Sciatic nerve (tissue), 2 donors: ENCODE measurements around the gene CRIM1. TPM values are rescaled to one million over a fixed set of nuclear protein-coding genes. Genes with fewer than 3 reads are reported as not detected.
A peak's percentile ranks its signal among the peaks of the same experiment; 100 is the strongest.

Source experiments
- ATAC-seq: fragments of 200-7000 bp; cut with Tn5 transposase; one replicate; pipeline ENCODE4 v1.9.1; 2020; ENCODE audit warnings: mild to moderate bottlenecking, moderate library complexity
- DNase-seq: peaks from one replicate; pipeline ENCODE4 v3.0.0-alpha.2; 2020; ENCODE audit warnings: low spot score
- intact Hi-C: fragments of 100-400 bp; cut with DNase I; formaldehyde crosslinking; loops from one replicate; pipeline ENCODE4 v1.14.2; 2022
- total RNA-seq: library from RNA; stranded (reverse); fragmentation: NEBNext Ultra II Directional; extraction: Animal tissue kit (Norgen Biotek cat#: 25700); gene quantifications from one replicate; pipeline ENCODE4 v1.2.1, GENCODE V29; 2021
- donor health status: DM: no; HTN: no; CAD: no.
- donor health status: DM: no; HTN: no; CAD: no.

CRIM1 gene
- total RNA-seq, 1 donor from 2014 or later: 209 TPM

DNA sequence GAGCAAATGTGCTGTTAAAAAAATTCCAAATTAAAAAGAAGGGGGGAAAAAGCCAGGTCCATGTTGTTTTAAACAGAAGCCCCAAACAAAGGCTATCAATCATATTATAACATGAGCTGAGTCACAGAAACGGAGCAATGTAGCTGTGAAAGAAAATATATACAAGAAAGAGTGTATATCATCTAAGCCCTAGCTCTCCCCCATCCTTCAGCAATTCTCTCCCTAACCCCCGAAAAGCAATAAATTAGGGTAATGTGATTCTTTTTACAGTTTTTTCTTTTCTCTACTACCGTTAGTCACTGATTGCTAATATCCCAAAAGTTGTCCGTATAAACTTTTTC lies 217.1 kb downstream of the CRIM1 start:
- DNase-seq: no peak
- intact Hi-C loops: no loop called here
- no peak for ATAC-seq

DNA sequence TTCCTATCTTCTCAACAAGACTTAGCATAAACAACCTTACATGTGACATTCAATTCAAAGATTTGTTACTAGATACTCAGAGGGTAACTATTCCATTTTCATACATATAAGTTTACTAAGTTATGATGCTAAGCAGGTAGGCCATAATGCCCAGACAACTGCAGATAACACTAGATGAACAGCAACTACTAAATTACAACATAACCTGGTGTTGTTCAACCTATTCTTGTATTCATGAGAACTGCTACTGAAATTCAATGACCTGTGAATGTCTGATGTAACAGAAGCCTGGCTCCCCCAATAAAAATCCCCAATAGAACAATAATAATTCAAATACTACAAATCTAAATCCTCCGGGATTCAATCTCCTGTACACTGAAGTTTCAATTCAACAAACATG lies 217.6 kb downstream of the CRIM1 start:
- DNase-seq: no peak
- ATAC-seq: no peak
- intact Hi-C loops: no loop called here

DNA sequence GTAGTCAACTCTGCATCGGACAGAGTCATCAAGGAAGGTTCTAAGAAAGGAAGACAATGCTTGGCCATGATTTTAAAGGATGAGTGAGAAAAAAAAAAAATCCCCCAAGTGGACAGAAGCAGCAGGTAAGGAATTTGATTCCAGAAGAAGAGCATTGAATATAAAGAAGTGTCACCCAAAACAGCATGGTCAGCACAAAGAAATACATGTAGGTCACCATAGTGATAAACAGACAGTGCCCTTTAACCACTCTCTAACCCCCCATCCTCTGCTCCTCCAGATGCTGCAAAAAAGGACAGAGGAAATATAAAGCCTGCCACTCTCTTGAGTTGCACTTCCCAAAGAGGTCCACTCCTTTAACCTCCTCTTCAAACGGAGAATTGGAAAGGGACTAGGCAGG lies 219.0 kb downstream of the CRIM1 start:
- ATAC-seq (no peak), DNase-seq (no peak)
- intact Hi-C loops: no loop called here

DNA sequence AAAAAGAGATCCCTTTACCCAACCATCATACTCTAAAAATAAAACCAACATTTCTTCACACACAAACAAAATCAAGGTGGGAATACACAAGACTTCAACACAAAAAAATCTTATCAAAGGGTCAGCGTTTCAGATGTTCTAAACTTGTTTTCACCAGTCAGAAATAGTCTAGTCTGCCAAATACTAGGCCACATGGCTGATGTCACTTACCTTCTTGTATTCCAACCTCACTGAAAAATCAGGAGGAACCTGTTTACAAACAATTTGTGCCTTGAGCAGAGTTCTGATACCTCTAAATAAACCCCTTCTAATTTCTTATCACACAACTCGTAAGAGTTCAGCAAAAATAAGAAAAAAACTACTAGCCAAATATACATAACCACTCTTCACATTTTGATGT lies 222.3 kb downstream of the CRIM1 start:
- intact Hi-C loops: no loop called here
- no peak for DNase-seq
- ATAC-seq: no peak

DNA sequence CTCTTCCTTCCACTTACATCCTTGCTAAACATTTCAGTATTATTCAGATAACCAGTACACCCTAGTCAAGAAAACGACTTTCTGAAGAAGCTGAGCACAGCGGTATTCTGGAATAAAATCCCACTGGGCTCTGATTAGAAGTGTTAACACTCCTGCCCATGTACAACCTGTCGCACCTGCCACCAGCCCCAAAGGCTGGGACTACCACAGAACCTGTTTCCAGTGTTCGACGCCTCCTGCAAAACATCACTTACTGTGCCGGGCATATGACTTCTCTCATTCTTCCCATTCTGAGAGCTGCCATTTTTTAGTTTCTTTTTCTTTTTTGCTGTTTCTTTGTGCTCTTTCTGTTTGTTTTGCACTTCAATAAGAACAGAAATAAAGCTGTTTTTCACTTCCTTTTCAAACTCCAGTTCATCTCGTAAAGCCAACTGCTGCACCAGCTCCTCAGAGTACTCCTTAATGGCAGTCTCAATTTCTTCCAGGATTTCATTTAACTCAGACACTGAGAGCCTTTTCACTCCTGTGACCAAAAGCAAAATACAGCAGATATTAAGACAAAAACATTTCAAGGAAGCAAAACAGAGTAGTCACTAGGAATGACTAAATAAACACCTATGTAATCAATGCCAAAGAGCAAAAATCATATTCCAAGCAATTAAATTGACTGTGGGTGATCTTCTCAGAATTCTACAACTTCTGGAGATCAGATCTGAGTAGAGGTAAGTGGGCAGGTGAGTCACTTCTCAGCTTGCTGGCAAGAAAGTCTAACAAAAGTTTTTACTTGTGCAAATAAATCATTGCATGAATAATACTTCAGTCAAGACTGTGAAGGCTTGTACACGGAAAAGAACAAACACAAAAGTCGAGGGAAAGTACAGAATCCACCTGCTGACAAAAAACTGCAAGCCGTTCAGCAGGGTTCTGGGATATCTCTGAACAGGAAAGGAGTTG lies 223.0 kb downstream of the CRIM1 start:
- intact Hi-C loops: no loop called here
- ATAC-seq (no peak), DNase-seq (no peak)

DNA sequence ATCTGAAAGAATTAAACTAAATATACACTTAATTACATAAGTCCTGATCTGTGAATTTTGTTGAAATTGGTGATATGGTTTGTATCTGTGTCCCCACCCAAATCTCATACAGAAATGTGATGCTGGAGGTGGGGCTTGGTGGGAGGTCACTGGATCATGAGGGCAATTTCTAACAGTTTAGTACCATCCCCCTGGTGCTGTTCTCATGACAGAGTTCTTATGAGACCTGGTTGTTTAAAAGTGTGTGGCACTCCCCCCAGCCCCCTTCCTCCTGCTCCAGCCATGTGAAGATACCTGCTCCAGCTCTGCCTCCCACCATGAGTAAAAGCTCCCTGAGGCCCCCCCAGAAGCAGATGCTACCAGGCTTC lies 223.7 kb downstream of the CRIM1 start:
- ATAC-seq (no peak), DNase-seq (no peak)
- intact Hi-C loops: no loop called here

DNA sequence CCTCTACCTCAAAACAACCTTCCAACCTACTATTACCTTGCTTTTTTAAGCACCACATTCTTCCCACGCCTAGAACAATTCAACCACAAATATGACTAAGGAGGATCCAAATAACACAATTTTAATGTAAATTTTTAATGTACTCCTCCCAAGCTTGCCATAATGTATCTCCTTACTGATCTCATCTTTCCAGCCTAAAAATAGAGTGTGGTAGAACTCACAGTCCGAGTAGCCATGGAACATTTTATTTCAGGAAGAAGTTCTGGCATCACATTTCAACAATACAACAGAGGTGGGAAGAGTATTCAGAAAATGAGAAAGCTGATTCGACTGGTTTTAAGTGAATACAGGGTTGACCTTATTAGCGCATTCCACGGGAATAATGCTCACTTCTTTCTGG lies 227.0 kb downstream of the CRIM1 start:
- ATAC-seq: no peak
- intact Hi-C loops: no loop called here
- DNase-seq: no peak

DNA sequence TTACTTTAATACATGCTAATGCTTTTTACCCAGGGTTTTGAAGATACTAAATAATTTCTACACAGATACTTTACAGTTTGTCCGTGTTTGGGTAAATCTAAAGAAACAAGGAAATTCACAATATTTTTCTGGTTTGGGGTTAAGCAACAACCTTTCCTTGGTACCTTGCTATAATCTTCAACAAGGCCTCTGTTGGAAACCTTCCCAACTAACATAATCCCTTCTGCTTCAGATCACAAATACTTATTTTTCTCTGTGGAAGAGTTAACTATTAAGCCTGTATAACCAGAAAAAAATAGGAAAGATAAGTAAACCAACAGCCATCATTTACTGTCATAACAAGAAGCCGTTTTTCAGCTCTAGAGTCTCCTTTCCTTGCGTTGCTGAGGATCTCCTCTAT lies 227.4 kb downstream of the CRIM1 start:
- ATAC-seq (no peak), DNase-seq (no peak)
- intact Hi-C loops: no loop called here

DNA sequence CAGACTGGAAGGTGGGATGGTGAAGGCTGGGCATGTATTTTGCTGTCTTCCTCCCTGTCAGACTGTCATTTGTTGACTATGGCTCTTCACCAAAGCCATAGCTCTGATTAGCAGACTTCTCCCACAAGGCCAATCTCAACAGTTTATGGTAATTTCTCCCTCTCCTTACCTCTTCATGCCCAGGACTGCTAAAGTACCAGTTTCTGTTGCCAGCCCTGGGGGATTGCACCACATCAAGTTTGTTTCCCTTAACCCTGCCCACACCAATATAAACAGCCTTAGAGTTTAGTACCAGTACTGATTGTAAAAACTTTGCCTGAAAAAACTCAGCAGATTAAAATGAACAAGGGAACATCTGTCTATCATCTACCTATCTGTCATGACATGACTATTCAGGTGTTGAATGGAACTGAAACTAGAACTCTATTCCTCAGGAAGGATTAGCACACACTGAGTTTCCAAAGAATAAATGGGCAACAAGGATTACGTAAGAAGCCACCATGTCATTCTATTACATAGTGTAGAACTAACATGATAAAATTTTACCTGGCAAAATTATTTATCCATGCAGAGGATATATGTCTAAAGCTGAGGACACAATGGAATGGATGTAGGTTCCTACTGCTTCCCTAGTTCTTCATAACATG lies 228.7 kb downstream of the CRIM1 start:
- DNase-seq: no peak
- intact Hi-C loops: no loop called here
- ATAC-seq: no peak

DNA sequence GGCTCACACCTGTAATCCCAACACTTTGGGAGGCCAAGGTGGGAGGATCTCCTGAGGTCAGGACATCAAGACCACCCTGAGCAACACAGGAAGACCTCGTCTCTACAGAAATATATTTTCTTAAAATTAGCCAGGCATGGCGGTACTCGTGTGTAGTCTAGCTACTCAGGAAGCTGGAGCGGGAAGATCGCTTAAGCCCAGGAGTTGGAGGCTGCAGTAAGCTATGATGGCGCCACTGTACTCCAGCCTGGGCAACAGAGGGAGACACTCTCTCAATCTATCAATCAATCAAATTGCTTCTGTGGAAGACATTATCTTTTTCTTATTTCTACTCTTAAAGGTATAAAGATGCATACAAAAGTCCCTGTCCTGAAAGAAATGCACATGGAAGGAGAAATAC lies 231.1 kb downstream of the CRIM1 start:
- intact Hi-C loops: no loop called here
- ATAC-seq (no peak), DNase-seq (no peak)

DNA sequence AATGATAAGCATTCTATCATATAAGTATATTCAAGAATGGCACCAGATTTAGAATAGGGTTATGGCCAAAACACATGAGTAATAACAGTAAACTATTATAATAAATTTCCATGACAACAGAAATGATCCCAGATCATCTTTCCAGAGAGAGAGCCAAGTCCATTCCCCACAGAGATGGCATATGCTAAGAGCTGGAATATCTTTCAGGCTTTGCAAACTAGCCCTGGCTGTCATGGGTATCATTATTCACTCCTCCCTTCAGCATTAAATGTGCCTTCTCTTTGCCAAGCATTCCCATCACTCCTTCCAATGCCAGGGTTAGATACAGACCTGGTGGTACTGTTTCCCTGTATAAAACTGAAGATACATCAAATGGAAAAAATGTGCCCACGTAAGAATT lies 231.5 kb downstream of the CRIM1 start:
- intact Hi-C loops: no loop called here
- ATAC-seq: no peak
- DNase-seq: no peak

DNA sequence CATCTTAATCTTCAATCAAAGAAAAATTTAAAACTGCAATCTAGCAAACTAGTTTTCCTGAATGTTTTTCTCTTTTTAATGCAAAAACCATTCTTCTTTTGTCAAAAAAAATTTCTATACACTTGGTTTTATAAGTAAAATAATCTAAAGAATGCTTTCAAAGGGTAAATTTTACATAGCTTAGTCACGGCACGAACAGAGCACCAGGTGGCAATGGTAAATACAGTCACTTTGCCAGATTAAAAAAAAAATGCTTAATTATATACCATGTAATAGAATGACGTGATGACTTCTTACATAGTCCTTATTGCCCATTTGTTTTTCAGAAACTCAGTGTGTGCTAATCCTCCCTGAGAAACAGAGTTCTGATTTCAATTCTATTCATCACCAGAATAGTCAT lies 232.0 kb downstream of the CRIM1 start:
- intact Hi-C loops: no loop called here
- DNase-seq (no peak), ATAC-seq (no peak)

DNA sequence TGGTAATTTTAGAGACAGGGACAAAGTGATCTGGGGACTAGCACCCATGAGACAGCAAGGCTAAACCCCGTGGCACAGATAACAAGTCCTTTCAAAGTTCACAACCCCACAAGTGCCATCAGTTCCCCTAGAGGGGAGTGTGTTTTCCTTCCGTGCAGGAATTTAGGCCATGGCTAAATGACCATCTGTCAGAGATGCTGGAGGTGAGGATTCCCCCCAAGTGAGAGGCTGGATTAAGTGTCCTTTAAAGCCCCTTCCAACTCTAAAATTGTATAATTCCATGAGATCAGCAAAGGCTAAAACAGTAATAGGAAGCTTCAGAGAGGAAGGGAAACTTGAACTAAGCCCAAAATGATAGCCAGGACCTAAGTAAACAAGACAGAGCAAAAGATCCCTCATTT lies 233.7 kb downstream of the CRIM1 start:
- no peak for DNase-seq
- peak; percentile 26 for ATAC-seq
- intact Hi-C loops: no loop called here

DNA sequence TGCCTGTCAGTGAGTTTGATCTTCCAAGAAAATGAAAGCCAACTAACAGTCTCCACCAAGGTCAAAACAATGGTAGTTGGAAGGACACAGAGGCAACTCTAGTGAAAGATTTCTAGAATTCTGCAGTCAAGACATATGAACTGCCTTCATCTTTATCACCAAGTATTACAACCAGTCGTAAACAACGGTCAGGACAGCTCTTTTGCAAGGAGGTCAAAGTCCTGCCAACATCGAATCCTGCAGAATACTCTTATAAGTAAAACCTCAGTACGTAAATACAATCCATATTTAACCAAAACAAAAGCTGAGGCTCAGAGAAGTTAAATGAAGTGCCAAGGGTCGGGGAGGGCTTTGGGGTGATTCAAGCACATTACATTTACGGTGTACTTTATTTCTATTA lies 239.3 kb downstream of the CRIM1 start:
- intact Hi-C loops: no loop called here
- no peak for ATAC-seq
- DNase-seq: no peak

DNA sequence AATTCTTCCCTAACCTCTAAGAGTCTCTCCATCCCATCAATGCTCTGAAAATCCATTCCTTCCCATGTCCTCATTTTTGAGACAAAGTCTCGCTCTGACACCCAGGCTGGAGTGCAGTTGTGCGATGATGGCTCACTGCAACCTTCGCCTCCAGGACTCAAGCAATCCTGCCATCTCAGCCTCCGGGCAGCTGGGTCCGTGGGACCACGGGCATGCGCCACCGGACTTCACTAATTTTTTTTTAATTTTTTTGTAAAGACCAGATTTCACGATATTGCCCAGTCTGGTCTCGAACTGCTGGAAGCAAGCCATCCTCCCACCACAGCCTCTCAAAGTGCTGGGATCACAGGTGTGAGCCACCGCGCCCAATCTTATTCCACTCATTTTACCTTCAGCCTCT lies 240.8 kb downstream of the CRIM1 start:
- intact Hi-C loops: no loop called here
- ATAC-seq (no peak), DNase-seq (no peak)

DNA sequence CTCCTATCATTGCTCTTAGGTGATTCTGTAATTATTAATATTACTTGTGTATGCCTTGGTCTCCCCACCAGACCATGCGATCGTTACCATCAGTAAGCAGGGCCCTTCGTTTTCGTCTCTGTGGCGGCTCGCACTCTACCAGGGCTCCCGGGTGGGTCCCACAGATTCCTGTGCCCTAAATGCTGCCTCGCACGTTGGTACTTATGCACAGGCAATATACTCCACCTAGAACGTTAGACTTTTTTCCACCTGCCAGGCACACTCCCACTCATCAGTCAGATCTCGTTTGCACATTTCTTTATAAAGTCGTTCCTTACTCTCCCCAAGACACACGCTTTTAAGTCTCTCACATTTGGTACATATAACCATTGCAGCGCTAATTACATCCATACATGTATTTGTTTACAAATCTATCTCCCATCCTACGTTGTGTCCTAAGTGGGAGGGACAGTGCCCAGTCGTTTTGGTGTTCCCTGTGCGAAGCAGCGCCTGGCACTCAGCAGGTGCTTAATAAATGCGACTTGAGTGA lies 241.5 kb downstream of the CRIM1 start:
- intact Hi-C loops: no loop called here
- no peak for DNase-seq
- no peak for ATAC-seq

DNA sequence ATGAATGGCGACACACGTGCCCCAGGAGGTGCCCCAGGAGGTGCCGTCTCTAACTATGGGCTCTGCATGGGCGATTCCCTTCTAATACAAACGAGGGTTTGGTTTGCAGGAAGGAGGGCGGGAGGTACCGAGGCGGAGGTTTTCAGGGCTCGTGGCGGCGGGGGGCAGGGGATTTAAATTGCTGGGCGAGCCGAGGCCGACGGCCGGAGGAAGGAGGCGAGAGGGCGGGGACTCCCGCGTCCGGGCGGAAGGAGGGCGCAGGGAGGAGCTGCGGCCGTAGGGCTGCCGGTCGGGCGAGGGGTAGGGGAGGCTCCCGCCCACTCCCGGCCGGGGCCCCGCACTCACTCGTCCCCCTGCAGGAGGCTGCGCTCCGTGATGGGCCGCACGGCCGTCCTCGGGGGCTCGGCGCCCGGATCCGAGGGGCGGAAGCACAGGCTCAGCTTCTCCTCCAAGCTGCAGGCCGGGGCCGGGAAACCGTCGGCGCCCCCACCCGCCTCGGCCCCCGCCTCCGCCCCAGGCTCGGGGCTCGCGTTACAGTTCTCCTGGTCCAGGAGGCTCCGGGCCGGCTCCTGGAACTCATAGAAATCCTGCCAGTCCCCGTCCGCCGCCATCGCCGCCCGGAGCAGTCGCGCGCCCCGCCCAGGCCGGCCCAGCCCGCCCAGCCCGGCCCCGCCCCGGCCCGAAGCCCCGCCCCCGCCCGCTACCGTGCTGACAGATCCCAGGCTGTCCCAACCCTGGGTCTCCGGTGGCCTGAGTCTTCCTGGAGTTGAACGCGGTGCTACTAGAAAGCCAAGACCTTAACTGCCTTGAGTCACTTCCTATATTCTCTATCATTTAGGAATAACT lies 242.2 kb downstream of the CRIM1 start, which contains the start of gene FEZ2:
Gene FEZ2 (minus strand): TSS at position 637 of the 846 bp plus-strand sequence. CDS start 26 bp downstream, at position 611.
- intact Hi-C loops: no loop called here
- peak; percentile 85 for DNase-seq
- ATAC-seq: peak; percentile 96
